Left lobe of liver (tissue), 2 donors: ENCODE data around the gene TMCO2. TPM values are rescaled to one million over a fixed set of nuclear protein-coding genes. Genes with fewer than 3 reads are reported as not detected.

Experiments used
- ATAC-seq: fragments of 200-7000 bp; cut with Tn5 transposase; one replicate; pipeline ENCODE4 v1.9.1; 2020; ENCODE audit warnings: mild to moderate bottlenecking, moderate library complexity
- DNase-seq: peaks from one replicate; pipeline ENCODE4 v3.0.0-alpha.2; 2020; ENCODE audit warnings: low spot score
- total RNA-seq: library from RNA; stranded (reverse); gene quantifications from one replicate; pipeline ENCODE4 v1.2.1, GENCODE V29; 2021
- donor health status: DM: no; HTN: no; CAD: no; lungs with moderate emphysema.
- donor health status: DM: no; HTN: yes; CAD: no.

TMCO2 gene
- total RNA-seq, 1 donor from 2014 or later, result not detected

- ATAC-seq, result peak; percentile 98
- DNase-seq, result peak; percentile 97
Observed at GRCh38 chr1:40257688-40258444, 10.1 kb downstream of the TMCO2 start, which contains the start of gene ZMPSTE24. ZMPSTE24 (plus strand) TSS chr1:40258236; CDS start chr1:40258272, 36 bp downstream.

- DNase-seq, result no peak
- ATAC-seq, result no peak
Observed at GRCh38 chr1:40258445-40258769, 10.7 kb downstream of the TMCO2 start.

- no peak for DNase-seq
- ATAC-seq, result no peak
Observed at GRCh38 chr1:40264354-40264781, 16.6 kb downstream of the TMCO2 start.

GRCh38 chr1:40265298-40265697, 17.6 kb downstream of the TMCO2 start:
- no peak for ATAC-seq

GRCh38 chr1:40265919-40266318, 18.2 kb downstream of the TMCO2 start:
- DNase-seq (no peak), ATAC-seq (no peak)

More at GRCh38 chr1:40265298-40265697, 17.6 kb downstream of the TMCO2 start:
- DNase-seq, result no peak

GRCh38 chr1:40266786-40267535, 19.2 kb downstream of the TMCO2 start:
- DNase-seq (no peak), ATAC-seq (no peak)

GRCh38 chr1:40267767-40268187, 20.0 kb downstream of the TMCO2 start:
- ATAC-seq, result peak; percentile 92
- DNase-seq, result no peak

- ATAC-seq, result no peak
- no peak for DNase-seq
Observed at GRCh38 chr1:40268211-40268610, 20.5 kb downstream of the TMCO2 start.

GRCh38 chr1:40270152-40270834, 22.6 kb downstream of the TMCO2 start:
- ATAC-seq (no peak), DNase-seq (no peak)

- DNase-seq (no peak), ATAC-seq (no peak)
Observed at GRCh38 chr1:40272653-40273213, 25.0 kb downstream of the TMCO2 start.

- ATAC-seq (peak; percentile 85), DNase-seq (no peak)
Observed at GRCh38 chr1:40273547-40274166, 25.9 kb downstream of the TMCO2 start.

- ATAC-seq, result no peak
- DNase-seq, result no peak
Observed at GRCh38 chr1:40274331-40274730, 26.6 kb downstream of the TMCO2 start.

GRCh38 chr1:40276122-40276521, 28.4 kb downstream of the TMCO2 start:
- no peak for ATAC-seq
- DNase-seq, result no peak

GRCh38 chr1:40281853-40282252, 34.1 kb downstream of the TMCO2 start:
- ATAC-seq (no peak), DNase-seq (no peak)

GRCh38 chr1:40291293-40291692, 43.6 kb downstream of the TMCO2 start:
- ATAC-seq (no peak), DNase-seq (no peak)

GRCh38 chr1:40299366-40300248, 51.9 kb downstream of the TMCO2 start:
- ATAC-seq (no peak), DNase-seq (no peak)

- DNase-seq (no peak), ATAC-seq (no peak)
Observed at GRCh38 chr1:40300249-40300567, 52.5 kb downstream of the TMCO2 start.

GRCh38 chr1:40300651-40301050, 52.9 kb downstream of the TMCO2 start:
- DNase-seq (no peak), ATAC-seq (no peak)

- ATAC-seq (no peak), DNase-seq (no peak)
Observed at GRCh38 chr1:40301066-40301465, 53.3 kb downstream of the TMCO2 start.
